GM19438 (cell line): ENCODE data around the gene MICAL2.

Experiments used
- ATAC-seq: cut with Tn5 transposase; IDR thresholded peaks from one replicate; pipeline ENCODE4 v1.9.1; 2021; ENCODE audit warnings: low read depth; ENCODE audit not compliant: unreplicated experiment

Gene MICAL2

DNA sequence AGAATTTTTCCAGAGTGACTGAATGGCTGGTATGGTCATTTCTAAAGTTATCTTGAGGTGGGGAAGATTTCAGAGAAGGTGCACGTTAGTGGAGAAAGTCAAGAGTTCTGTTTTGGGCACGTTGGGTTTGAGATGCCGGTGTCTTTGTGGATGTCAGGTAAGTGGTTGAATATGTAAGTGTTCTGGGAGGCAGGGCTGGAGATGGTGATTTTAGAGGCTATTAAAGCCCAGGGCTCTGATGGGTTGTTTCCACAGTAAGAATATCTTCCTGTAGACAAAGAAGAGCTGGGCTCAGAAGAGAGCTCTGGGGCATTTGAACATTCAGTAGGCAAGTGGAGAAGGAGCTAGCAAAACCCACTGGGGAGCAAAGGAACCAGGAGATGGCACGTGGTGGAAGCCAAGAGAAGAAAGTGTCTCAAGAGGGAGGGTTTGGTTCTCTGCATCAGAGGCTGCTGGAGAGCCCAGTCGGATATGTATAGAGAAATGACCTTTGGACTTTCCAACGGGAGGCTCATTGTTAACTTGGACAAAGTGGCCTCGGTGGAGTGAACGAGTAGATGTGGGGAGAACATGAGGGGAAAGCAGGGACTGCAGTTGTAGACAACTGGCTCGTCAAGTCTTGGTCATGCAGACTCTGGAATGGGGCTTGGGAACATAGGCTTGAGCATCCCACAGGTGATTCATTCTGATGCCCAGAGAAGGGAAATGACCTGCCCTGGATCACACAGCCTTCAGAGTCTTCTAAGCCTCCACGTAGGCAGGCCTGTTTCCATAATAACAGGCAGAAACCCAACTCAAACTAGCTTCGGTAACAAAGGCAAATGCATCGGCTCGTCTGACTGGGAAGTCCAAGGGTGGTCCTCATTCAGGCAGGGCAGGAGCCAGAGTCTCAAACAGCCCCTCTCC, 168.6 kb downstream of the MICAL2 start:
- ATAC-seq: no peak

DNA sequence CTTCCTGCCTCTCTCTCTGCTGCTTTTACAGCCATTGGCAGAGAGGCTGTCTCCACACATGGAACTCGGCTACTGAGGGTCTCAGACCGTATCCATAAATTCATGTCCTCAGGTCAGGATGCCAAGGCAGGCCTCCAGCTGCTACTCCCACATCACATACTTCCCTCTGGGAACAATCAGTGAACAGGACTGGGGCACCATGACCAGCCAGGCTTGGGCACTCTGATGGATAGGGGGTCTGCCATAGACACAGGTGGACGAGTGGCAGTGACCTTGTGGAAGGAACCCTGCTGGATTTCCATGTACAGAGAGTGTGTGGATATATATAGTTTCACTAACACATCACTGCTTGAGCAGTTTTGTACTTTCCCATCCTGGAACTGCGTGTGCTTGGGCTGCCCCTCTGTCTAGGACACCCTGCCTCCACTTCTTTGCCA, 169.3 kb downstream of the MICAL2 start:
- ATAC-seq: no peak

DNA sequence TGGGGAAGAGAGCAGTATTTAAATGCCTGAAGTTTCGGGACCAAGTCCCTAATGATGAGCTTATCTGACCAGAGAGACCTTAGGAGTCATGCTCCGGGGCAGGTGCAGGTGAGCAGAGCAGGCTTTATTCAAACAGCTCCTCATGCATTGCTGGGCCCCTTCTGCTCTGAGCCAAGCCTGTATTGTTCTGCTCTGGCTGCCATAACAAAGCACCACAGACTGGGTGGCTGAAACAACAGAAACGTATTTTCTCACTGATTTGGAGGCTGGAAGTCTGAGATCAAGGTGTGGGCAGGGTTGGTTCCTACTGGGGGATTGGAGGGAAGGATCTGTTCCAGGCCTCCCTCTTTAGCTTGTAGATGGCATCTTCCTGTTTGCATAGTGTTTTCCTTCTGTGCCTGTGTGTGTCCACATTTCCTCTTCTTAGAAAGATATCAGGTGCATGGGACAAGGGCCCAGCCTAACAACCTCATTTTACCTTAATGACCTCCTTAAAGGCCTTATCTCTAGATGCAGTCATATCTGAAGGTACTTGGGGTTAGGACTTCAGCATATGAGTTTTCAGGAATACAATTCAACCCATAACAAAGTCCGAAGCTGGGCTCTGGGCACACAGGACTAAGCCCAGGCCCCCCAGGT, 169.9 kb downstream of the MICAL2 start:
- ATAC-seq: no peak

DNA sequence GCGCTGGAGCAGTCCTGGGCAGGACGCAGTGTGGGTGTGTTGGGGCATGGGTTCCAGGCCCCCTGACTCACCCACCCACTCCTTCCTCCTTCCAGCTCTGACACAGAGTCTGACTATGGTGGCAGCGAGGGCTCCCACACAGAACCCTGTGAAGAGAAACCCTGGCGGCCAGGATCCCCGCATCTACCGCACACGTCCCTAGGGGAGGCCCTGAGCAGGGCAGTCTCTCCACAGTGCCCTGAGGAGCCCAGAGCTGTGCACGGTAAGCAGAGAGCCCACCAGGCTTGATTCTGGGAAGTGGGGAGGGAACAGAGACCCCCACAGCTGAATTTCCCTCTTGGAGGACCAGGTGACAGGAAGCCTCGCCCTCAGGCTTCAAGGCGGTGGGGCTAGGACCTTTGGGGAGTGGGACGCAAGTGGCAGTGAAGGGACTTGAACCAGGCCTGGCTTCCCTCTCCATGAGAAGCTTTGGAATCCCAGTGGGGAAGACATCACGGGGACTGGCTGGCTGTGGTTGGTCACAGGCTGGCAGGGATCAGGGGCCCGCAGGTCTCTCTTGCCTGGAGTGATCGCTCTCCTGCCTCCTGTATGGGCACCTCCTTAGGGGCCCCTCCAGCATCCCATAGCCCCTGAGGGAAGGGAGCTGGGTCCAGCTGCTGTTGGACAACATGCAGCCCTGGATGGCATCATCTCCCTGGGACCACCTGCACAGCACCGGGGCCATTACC, 170.6 kb downstream of the MICAL2 start:
- ATAC-seq: no peak

DNA sequence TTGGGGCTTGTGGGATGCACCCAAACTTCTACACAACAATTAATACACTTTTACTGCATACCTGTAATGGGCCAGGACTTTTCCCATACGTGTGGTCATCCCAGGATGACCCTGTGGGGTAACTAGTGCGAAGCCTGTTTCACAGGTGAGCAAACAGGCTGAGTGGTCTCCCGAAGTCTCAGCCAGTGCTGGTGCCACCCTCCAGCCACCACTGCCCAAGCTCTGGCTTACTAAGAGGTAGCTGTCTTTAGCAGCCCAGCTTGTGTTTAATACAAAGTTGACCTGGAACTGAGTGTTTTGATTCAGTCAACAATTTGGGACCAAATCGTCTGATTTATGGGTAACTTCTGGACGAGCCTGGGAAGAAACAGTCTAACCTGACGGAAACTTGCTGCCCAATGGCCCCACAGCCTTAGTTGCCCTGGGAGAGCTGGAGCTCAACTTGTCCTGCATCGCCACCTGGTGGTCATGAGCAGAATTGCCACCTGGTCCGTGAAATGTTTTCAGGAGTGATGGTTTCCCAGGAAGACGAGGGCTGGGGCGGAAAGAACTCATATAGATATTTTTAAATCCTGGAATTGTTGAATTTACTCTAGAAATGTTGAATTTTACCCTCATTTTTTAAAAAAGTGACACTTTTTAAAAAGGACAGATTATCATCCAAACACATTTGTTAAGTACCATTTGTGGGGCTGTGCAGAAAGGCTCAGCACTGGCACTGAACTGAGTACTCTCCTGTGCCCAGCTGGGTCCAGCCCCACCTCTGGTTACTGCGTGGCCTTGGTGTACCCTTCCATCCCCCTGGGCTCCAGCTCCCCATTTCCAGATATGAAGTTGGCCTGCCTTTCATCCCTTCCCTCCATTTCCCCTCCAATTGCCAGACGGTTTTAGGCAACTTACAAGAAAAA, 171.4 kb downstream of the MICAL2 start:
- no peak for ATAC-seq

DNA sequence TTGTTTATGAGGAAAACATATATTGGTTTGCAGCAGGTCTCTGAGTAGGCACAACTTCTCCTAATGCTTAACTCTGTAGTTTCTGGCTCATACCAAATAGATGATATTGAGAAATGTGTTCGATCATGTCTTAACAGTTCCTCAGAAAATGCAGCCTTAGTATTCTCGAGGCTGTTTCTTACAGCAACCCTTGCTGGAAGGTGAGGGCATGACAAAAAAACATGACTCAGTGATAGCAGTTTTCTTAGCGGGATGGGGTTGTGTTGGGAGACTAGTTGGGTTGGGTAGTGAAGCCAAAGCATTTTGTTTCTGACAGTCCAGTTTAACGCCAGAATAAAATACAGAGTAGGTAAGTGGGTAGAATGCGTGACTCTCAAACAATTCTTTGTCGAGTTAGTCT, 172.3 kb downstream of the MICAL2 start:
- ATAC-seq: no peak

DNA sequence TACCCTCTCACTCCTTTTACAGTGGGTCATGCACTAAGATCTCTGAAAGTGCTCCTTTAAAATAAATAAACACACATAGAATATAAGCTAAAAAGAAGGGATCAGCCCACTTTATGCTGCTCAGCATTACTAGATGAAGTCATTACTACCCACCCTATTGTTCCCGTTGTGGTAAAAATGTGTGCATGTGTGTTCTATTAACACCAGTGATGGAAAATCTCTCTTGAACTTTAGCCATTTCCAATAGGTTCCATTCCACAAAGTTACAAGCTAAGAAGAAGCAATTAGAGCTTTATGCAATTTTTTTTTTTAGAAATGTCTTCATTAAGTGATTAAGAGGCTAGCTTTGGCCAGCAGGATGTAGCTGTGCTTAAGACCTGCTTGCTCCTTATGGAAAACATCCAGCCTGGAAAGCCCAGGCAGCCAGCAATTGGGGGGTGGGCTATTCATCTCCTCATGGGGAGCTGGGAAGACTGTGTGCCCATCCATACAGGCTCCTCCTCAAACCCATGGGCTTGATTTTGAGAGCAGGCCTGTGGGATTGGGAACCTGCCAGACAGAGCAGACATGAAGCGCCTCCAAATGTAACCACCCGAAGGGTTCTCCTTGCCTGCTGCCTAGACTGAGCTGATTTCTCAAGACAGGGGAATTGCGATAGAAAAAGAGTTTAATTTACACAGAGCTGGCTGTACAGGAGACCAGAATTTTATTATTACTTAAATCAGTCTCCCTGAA, 174.1 kb downstream of the MICAL2 start:
- ATAC-seq: no peak

DNA sequence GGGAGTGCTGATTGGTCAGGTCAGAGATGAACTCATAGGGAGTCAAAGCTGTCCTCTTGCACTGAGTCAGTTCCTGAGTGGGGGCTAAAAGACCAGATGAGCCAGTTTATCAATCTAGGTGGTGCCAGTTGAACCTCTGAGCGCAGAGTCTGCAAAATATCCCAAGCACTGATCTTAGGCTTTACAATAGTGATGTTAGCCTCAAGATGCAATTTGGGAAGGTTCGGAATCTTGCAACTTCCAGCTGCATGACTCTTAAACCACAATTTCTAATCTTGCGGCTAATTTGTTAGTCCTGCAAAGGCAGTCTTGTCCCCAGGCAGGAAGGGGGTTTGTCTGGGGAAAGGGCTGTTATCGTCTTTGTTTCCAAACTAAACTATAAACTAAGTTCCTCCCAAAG, 174.7 kb downstream of the MICAL2 start:
- no peak for ATAC-seq

DNA sequence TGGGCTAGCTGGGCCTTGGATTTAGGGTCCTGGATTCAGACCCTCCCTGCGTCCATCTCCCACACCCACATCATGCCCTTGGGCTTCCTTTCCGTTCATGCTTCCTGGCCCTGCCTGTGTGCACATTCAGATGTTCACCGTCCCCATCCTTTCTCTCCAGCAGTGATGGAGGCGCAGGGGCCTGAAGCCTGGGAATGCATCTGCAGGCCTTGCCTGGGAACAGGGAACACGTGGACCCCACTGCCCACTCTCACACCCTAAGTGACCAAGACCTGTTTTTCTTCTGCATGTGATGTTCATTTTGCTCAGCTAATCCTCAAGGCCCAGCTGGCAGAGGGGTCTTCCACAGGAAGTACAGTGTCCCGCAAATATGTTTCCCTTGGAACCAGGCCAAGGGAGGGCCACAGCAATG, 175.4 kb downstream of the MICAL2 start:
- no peak for ATAC-seq

DNA sequence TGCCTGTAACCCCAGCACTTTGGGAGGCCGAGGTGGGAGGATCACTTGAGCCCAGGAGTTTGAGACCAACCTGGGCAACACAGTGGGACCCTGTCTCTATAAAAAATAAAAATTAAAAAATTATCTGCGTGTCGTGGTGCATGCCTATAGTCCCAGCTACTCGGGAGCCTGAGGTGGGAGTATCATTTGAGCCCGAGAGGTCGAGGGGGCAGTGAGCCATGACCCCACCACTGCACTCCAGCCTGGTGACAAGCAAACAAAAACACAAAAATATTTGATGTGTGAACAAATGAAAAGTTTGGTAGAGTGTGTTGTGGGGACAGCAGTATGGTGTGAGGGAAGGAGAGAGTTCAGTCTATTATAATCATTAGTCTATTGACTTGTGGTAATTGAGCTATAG, 176.2 kb downstream of the MICAL2 start:
- ATAC-seq: no peak

DNA sequence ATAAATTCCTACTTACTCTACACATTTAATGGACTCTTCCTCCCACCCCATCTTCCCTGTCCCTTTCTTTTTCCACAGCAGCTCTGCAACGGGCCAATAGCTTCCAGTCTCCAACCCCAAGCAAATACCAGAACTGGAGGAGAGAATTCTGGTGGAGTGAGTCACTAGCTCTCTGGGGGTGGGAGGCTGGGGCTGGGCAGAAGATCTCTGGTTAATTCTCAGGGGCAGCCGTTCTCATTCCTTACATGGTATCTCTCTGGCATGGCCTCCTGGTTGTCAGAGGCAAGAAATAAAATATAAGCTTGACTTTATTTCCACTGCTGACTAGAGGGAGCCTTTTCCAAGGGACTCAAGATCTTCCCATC, 176.6 kb downstream of the MICAL2 start:
- ATAC-seq: no peak

DNA sequence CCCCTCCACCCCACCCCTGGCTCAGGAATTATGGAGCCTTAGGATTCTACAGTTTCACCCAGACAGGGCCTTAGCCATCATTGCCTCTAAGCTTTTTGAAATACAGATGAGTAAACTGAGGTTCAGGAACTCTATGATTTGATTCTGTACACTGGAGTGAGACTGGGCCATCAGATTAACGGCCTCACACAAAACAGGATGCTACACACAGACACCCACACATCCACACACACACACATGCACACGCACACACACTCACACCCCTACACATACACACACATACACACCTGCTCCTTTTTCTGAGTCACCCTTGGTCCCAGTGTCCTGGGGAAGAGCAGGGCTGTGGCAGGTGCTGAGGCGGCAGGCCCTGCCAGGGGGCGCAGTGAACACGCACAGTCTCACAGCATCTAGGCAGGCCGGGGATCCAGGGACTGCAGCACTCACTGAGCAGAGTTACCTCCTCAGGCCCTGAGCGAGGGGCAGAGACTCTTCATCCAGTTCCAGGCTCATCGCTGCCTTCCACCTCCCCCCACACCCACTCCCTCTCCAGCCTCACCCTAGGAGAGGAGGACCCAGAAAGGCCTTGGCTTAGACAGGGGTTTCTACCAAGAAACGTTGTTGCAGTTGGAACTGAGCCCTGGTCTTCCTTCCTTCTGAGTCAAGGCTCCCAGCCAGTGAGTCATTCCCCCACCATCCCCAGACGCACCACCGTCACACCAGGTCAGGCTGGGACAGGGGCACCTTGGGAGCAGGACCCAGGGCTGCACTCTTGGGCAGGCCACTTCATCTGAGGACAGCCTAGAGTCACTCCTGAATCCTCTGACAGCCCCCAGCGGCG, 177.2 kb downstream of the MICAL2 start:
- ATAC-seq: no peak

DNA sequence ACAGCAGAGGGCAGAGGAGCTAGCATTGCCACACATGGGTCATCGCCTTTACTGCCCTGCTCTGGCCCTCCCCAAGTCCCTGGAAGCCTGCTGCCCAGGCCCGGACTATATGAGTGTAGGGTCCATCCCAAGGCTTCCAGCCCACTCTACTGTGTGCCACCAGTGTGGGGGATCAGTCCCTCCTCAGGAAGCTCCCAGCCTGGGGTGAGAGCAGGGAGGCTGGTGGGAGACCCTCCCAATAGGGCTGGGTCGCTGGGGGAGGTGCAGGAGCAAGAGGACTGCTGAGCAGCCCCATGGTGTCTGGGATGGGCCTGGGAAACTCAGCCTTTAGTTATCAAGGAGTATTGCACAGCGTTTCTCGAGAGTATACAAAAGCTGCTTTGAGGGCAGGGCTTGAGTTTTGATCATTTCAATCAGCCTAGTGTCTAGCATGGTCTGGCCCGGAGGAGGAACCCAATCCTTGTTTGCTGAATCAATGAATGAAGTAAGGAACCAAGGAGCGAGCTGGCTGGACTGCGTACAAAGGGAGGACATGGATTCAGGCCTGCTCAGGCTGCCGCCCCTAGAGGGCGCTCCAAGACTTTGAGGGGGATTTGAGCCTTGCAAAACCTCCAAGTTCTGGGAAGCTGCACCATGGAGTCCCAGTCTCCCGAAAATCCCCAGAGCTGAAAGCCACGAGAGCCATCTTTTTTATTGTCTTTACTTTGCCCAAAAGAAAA, 178.0 kb downstream of the MICAL2 start:
- no peak for ATAC-seq

DNA sequence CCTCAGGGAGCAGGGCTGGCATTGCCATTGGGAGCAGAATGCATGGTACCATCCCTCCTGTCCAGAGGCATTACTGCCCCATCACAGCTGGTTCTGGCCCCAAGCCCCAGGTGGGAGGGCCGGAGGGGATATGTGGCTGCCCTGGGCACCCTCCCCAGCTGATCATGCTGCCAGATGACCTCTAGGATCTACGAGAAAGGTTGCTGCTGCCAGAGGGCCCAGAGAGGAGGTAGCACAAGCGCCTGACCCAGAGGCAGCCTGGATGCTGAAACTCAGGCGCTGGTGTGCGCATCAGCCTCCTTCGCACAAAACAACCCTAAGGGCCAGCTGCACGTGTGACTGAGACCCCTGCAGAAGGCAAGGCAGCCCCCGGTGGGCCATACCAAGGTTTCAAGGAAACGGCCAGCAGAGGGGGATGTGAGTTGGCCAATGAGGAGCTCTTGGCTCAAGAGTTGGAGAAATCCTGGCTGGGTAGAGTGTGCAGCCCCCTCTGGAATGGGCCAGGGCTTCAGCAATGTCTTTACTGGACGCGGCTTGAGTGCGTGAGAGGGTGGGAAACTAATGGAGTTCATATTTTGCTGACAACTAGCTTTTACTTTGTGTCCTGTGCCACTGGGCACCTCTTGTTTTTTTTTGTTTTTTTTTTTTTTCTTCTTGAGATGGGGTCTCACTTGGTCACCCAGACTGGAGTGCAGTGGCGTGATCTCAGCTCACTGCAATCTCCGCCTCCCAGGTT, 178.7 kb downstream of the MICAL2 start:
- ATAC-seq: no peak

DNA sequence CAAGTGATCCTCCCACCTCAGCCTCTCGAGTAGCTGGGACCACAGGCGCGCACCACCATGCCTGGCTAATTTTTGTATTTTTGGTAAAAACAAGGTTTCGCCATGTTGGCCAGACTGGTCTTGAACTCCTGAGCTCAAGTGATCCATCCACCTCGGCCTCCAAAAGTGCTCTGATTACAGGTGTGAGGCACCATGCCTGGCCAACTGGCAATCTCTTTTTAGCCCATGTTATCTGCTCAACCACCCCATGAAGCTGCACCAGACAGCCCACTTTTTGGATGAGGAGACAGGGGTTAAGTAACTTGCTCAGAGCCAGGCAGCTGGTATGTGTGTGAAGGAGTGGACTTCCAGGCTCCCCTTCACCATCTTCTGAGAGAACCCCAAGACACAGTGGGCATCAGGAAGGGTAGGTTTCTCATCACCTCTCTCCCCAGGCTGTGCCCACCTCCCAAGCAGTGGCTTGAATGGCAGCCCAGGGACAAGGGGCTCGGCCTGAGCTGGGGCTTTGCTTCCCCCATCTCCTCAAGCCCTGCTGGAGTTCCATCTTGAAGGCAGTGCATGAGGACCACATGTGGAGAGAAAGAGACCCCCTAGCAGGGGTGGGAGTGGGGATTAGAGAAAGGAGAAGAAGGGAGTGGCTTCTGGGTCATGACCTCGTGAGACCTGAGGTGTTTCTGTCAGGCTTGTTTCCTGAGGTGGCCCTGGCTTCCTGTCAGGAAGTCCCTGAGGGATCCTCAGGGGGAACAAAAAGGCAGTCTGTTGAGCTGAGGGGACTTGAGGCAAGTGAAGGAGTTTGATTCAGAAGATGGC, 179.5 kb downstream of the MICAL2 start:
- ATAC-seq: no peak

DNA sequence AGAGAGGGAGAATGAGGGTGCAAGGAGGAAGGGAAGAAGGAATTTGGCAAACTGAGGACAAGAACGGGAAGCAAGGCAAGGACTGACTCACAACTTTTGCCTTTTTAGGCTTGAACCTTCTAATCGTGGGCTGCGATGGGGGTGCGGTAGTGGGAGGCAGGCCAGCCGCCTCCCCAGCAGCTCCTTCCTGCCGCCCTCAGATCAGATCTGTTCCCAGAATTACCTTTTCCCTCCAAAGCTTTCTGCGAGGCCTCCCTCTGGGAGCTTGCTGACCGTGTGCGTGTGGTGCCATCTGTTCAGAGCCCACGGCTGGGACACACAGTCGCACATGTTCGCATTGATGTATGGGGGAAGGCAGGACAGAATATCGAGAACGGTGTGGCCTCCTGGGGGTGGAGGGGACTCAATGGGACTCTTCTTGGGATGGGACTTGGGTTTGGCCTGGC, 180.1 kb downstream of the MICAL2 start:
- ATAC-seq: no peak

DNA sequence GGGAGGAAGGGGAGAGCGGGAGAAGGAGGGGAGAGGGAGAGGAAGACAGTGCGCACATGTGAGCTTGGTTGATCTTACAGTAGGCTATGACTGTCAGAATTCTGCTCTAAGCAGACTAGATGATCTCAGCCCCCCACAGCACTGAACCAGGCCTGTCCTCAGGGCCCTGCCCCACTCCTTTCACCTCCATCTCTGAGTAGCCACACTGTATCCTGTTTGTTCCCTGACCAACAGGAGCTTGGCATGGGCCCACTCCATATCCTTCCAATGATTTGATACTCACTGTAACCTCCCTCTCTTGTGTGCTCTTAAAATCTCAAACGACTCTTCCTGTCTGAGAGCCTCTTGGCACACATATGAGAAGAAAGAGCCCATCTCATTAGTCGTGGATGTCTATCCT, 180.9 kb downstream of the MICAL2 start:
- no peak for ATAC-seq
